Measurements from ENCODE around the gene NSMCE4A.

- no peak for TF ChIP-seq CTCF (IDR thresholded peaks at IDR 0.05)
- TF ChIP-seq POLR2A (IDR thresholded peaks at IDR 0.05): no peak
Measured at GRCh38 chr10:121956111-121957061, 18.6 kb downstream of the NSMCE4A start.

All from heart left ventricle (tissue), 13 donors.